Testis (tissue), 3 donors: ENCODE results near the gene ANKRD52. TPM values are rescaled to one million over a fixed set of nuclear protein-coding genes. Genes with fewer than 3 reads are reported as not detected.
A peak's percentile ranks its signal among the peaks of the same experiment; 100 is the strongest.
"Not testable (repeated sequence)": the region's sequence is repeated elsewhere in the genome, so short reads cannot be mapped to it uniquely, and the experiment has no call there.

Experiments
- DNase-seq: peaks from one replicate; pipeline ENCODE4 v3.0.0-alpha.2; 2019
- H3K27ac ChIP-seq, 2 donors: fragments of 200-600 bp; sonication (generic); one replicate each; pipeline ENCODE4 v1.5.1; 2019
- H3K27me3 ChIP-seq: fragments of 200-600 bp; sonication (generic); one replicate; pipeline ENCODE4 v1.5.1; 2019
- H3K36me3 ChIP-seq: fragments of 200-600 bp; sonication (generic); one replicate; pipeline ENCODE4 v1.5.1; 2017; ENCODE audit warnings: low read depth; ENCODE audit errors: missing control alignments
- H3K4me1 ChIP-seq: fragments of 200-600 bp; sonication (generic); one replicate; pipeline ENCODE4 v1.5.1; 2019
- H3K4me3 ChIP-seq, 2 donors: fragments of 200-600 bp; sonication (generic); one replicate each; pipeline ENCODE4 v1.5.1; 2017 to 2019
- H3K9me3 ChIP-seq: fragments of 200-600 bp; sonication (generic); one replicate; pipeline ENCODE4 v1.5.1; 2017
- POLR2A ChIP-seq: fragments of 450-650 bp; IDR thresholded peaks from one replicate; pipeline ENCODE4 v1.6.1; 2017; ENCODE audit warnings: antibody characterized with exemption, mild to moderate bottlenecking, moderate library complexity
- WGBS, 2 donors: methylation state at CpG; one replicate each; pipeline ENCODE4 v1.1.5; 2018; 5-methylcytosine and 5-hydroxymethylcytosine counted together
- intact Hi-C: fragments of 100-400 bp; cut with DNase I; formaldehyde crosslinking; loops from one replicate; pipeline ENCODE4 v1.15.1; 2023; ENCODE audit warnings: low total_unique reads
- polyA plus RNA-seq: library from polyadenylated mRNA; stranded (reverse); fragments of 350-450 nt; fragmentation: Illumina TruSeq; extraction: RNeasy Lipid Tissue Mini Kit (QIAGEN cat#74804); gene quantifications from one replicate; pipeline ENCODE4 v1.2.3, GENCODE V29; 2014; ENCODE audit warnings: low read depth, low replicate concordance; ENCODE audit not compliant: insufficient read depth
- total RNA-seq, 2 donors: library from RNA; depleted of rRNA; stranded (reverse); fragments of >200 nt; gene quantifications; one replicate each; pipeline ENCODE4 v1.2.3, GENCODE V29; 2016
- TF ChIP-seq, protein P1 (sequence below), 3 experiments: fragments of 450-650 bp in 2 of 3; fragments of 200-600 bp in 1 of 3; sonication (generic) in 1 of 3; IDR thresholded peaks; one replicate each; pipeline ENCODE4 v1.5.1; 2016 to 2019; ENCODE audit warnings: antibody characterized with exemption in 3 of 3, mild to moderate bottlenecking in 2 of 3, moderate library complexity in 1 of 3

The ANKRD52 gene
- total and polyA plus RNA-seq, 3 donors from 2014 or later: 20.1 to 32.3 (median 26.8) TPM

DNA sequence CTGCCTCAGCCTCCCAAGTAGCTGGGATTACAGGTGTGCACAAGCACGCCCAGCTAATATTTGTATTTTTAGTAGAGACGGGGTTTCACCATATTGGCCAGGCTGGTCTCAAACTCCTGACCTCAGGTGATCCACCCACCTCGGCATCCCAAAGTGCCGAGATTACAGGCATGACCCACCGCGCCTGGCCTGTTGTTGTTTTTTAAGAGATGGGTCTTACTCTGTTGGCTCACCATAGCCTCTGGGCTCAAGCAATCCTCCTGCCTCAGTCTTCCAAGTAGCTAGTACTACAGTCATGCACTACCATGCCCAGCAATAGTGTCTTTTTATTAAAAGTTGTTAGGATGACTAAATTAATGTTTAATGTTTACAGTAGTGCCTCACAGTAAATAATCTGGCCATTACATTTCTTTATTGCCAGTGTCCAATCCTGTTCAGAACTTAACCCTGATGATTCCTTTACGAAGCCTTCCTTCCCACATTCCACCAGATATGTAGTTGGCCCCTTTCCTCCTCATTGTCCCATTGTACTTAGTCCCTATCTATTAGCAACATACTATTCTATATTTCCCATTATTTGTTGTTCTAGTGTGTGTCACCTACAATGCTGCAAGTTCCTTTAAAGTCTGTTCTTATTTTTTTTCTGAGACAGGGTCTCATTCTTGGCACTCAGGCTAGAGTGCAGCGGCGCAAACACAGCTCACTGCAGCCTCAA, 60.1 kb downstream of the ANKRD52 start:
- DNase-seq: no peak
- no peak overlapping the region for H3K27ac ChIP-seq
- no peaks in the 10 kb centered on the region for H3K36me3 ChIP-seq
- TF ChIP-seq, protein P1, sequence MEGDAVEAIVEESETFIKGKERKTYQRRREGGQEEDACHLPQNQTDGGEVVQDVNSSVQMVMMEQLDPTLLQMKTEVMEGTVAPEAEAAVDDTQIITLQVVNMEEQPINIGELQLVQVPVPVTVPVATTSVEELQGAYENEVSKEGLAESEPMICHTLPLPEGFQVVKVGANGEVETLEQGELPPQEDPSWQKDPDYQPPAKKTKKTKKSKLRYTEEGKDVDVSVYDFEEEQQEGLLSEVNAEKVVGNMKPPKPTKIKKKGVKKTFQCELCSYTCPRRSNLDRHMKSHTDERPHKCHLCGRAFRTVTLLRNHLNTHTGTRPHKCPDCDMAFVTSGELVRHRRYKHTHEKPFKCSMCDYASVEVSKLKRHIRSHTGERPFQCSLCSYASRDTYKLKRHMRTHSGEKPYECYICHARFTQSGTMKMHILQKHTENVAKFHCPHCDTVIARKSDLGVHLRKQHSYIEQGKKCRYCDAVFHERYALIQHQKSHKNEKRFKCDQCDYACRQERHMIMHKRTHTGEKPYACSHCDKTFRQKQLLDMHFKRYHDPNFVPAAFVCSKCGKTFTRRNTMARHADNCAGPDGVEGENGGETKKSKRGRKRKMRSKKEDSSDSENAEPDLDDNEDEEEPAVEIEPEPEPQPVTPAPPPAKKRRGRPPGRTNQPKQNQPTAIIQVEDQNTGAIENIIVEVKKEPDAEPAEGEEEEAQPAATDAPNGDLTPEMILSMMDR (IDR thresholded peaks at IDR 0.05): no peak
- no peak for TF ChIP-seq POLR2A
- H3K27me3 ChIP-seq: no peaks in the 10 kb centered on the region
- intact Hi-C loops: no loop called here
- no peak overlapping the region for H3K4me3 ChIP-seq
- WGBS, 2 donors: 86 to 93% methylated on average over 9 of the region's 9 CpGs
- H3K9me3 ChIP-seq: no peaks in the 10 kb centered on the region
- H3K4me1 ChIP-seq: no peaks in the 10 kb centered on the region

DNA sequence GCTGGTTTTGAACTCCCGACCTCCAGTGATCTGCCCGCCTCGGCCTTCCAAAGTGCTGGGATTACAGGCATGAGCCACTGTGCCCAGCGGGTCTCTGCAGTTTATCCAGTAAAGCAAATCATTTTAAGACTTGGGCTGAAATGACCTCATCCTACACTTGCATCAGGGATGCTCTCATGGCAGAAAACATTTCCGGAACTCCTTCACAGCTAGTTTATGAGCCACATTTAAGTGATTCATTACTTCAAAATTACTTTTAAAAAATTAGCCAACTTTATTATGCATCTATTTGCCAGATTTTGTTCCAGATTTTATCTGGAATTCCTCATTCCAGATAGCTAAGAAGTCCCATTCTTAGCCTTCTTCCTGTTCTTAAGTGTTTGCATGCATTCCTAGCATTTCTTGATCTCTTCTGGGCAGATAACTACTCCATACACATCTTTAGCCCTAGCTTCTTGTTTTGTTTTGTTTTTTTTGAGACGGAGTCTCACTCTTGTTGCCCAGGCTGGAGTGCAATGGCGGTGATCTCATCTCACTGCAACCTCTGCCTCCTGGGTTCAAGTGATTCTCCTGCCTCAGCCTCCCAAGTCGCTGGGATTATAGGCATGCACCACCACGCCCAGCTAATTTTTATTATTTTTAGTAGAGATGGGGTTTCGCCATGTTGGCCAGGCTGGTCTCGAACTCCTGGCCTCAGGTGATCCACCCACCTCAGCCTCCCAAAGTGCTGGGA, 61.2 kb downstream of the ANKRD52 start:
- H3K36me3 ChIP-seq, H3K4me1 ChIP-seq, H3K4me3 ChIP-seq, DNase-seq, H3K27me3 ChIP-seq, H3K9me3 ChIP-seq, intact Hi-C loops, H3K27ac ChIP-seq: not testable (repeated sequence)
- WGBS, 2 donors: 75 to 76% methylated on average over 11 of the region's 11 CpGs

DNA sequence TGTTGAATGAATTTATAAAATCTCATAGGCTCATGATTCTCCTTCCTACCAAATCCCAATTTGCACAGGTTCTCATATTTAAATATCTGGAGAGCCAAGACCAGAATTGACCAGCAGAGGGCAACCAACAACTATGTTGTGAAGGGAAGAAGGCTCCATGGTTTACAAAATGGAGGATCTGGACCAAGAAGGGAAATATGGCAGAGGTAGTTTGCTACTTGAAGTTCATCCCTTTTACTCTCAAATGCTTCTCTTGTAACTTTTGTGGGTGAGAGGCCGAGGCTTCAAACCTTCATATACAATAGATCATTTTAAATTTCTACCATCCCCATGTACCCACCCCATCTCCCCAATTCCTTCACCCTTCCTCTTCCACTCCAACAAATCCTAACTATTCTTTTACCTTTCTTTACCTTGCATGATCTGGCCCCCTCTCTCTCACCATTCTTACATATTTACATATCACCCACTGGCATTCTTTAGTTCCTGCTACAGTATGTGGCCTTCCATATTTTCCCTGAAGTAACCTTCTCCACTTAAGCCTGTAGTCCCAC, 65.1 kb downstream of the ANKRD52 start:
- TF ChIP-seq, protein P1 (IDR thresholded peaks at IDR 0.05): peak; percentile 76 to 92 (median 85)
- no peak for TF ChIP-seq POLR2A
- Histone ChIP-seq H3K27ac (no peak overlapping the region), H3K9me3 (no peaks in the 10 kb centered on the region), H3K4me3 (no peak overlapping the region), H3K27me3 (no peaks in the 10 kb centered on the region), H3K4me1 (peaks cover 8% of the 10 kb centered on the region), H3K36me3 (no peaks in the 10 kb centered on the region)
- DNase-seq: peak; percentile 91
- whole genome bisulfite sequencing, 2 donors: 66 to 77% methylated on average over 1 of the region's 1 CpG
- intact Hi-C loops: no loop called here

GRCh38 chr12:56192582-56192981, 65.6 kb downstream of the ANKRD52 start:
- no peak for TF ChIP-seq POLR2A
- TF ChIP-seq, protein P1 (IDR thresholded peaks at IDR 0.05): no peak
- H3K4me1 ChIP-seq: peaks cover 14% of the 10 kb centered on the region
- H3K27me3 ChIP-seq: no peaks in the 10 kb centered on the region
- intact Hi-C loops: no loop called here
- H3K36me3 ChIP-seq: no peaks in the 10 kb centered on the region
- no peak for DNase-seq
- H3K4me3 ChIP-seq: no peak overlapping the region
- no peaks in the 10 kb centered on the region for H3K9me3 ChIP-seq
- no peak overlapping the region for H3K27ac ChIP-seq

DNA sequence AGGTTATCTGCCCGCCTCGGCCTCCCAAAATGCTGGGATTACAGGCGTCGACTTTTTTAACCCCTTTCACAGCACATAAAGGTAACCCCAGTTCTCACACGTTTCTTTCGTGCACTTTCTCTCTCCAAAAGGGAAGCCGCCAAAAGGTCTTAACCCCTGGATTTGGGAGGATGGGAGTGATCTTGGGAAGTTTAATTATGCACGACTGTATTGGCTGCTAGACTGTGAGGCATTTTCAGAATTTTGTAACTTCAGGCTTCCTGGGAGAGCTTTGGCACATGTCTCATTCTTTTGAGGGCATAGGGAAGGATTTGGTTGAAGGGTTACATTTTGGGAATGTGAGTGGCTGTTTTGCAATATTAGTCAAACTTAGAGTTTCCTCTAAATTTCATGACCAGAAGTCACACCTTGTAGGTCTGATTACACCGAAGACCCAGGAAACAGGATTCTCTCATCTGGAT, 67.5 kb downstream of the ANKRD52 start:
- Histone ChIP-seq H3K9me3 (no peaks in the 10 kb centered on the region), H3K4me3 (peak overlapping the region; percentile 80 to 89)
- 13 to 14% methylated on average over 9 of the region's 9 CpGs for WGBS, 2 donors

More for the DNA sequence above, 67.5 kb downstream of the ANKRD52 start:
- no peak for DNase-seq
- Histone ChIP-seq H3K27ac (peak overlapping the region; percentile 92 to 97), H3K4me1 (peaks cover 15% of the 10 kb centered on the region), H3K36me3 (no peaks in the 10 kb centered on the region), H3K27me3 (no peaks in the 10 kb centered on the region)
- intact Hi-C loops: no loop called here
- no peak for TF ChIP-seq POLR2A
- TF ChIP-seq, protein P1 (IDR thresholded peaks at IDR 0.05): no peak
